HCT116 (cell line): ENCODE measurements around the gene FCHO2.
A peak's percentile ranks its signal among the peaks of the same experiment; 100 is the strongest.

Experiments
- CEBPB ChIP-seq: IDR thresholded peaks from 2 replicates; pipeline ENCODE4 v1.6.1; 2012; ENCODE audit warnings: low read depth
- CTCF ChIP-seq, 3 experiments: fragments of 200-600 bp in 1 of 3; sonication (generic) in 1 of 3; IDR thresholded peaks in 2 of 3; conservative IDR thresholded peaks in 1 of 3; 2 replicates each; pipeline ENCODE4 v1.5.1; 2012 to 2017; ENCODE audit warnings: low read depth in 2 of 3, low read length in 2 of 3, antibody characterized with exemption in 1 of 3, borderline replicate concordance in 1 of 3, control low read depth in 1 of 3, mild to moderate bottlenecking in 1 of 3, mixed read lengths in 1 of 3, mixed run types in 1 of 3, moderate library complexity in 1 of 3; ENCODE audit not compliant: insufficient read depth in 1 of 3
- EGR1 ChIP-seq: IDR thresholded peaks from 2 replicates; pipeline ENCODE4 v1.6.1; 2012; ENCODE audit warnings: low read depth
- EZH2phosphoT487 ChIP-seq: fragments of 200-600 bp; IDR thresholded peaks from 2 replicates; pipeline ENCODE4 v1.6.1; 2018; ENCODE audit warnings: antibody characterized with exemption, borderline replicate concordance
- JUND ChIP-seq: IDR thresholded peaks from 2 replicates; pipeline ENCODE4 v1.6.1; 2012
- MAX ChIP-seq: IDR thresholded peaks from 2 replicates; pipeline ENCODE4 v1.6.1; 2012
- POLR2A ChIP-seq: IDR thresholded peaks from 2 replicates; pipeline ENCODE4 v1.7.0; 2011; ENCODE audit warnings: borderline replicate concordance; ENCODE audit not compliant: insufficient read depth, insufficient read length; ENCODE audit errors: extremely low read depth
- POLR2AphosphoS5 ChIP-seq: IDR thresholded peaks from 2 replicates; pipeline ENCODE4 v1.6.1; 2011; ENCODE audit warnings: mild to moderate bottlenecking, low read depth, low read length, moderate library complexity
- REST ChIP-seq: IDR thresholded peaks from 2 replicates; pipeline ENCODE4 v1.6.1; 2012; ENCODE audit warnings: low read depth
- ZFX ChIP-seq: fragments of 450-650 bp; IDR thresholded peaks from 2 replicates; pipeline ENCODE4 v1.6.1; 2017
- ZNF274 ChIP-seq: fragments of 200-500 bp; sonication (Bioruptor generic); IDR thresholded peaks from 2 replicates; pipeline ENCODE4 v1.6.1; 2014; ENCODE audit warnings: mild to moderate bottlenecking, low read depth, low read length, inconsistent platforms

- TF ChIP-seq CTCF (IDR thresholded peaks at IDR 0.05 in 2 of 3, conservative IDR thresholded peaks at IDR 0.05 in 1 of 3; ENCODE audit: borderline replicate concordance in 1 of 3, insufficient read depth in 1 of 3, low read depth in 2 of 3, low read length in 2 of 3), result peak in 2 of 3 experiments; percentile 19 to 40; a peak in 3 of 6 replicates
- TF ChIP-seq CEBPB, result no peak
- TF ChIP-seq MAX, result no peak
- no peak for TF ChIP-seq EGR1
- TF ChIP-seq POLR2A, result no peak
- no peak for TF ChIP-seq JUND
- TF ChIP-seq EZH2phosphoT487, result no peak
- TF ChIP-seq ZNF274, result no peak
- TF ChIP-seq ZFX, result no peak
- TF ChIP-seq POLR2AphosphoS5, result no peak
- no peak for TF ChIP-seq REST
These were observed 71.5 kb downstream of the FCHO2 start for GRCh38 chr5:73027361-73027760.
